ENCODE measurements around the gene IFNLR1. TPM values are rescaled to one million over a fixed set of nuclear protein-coding genes. Genes with fewer than 3 reads are reported as not detected.

Gene IFNLR1
- total and polyA plus RNA-seq, 12 donors: 0.51 to 3.7 (median 2.4) TPM

DNA sequence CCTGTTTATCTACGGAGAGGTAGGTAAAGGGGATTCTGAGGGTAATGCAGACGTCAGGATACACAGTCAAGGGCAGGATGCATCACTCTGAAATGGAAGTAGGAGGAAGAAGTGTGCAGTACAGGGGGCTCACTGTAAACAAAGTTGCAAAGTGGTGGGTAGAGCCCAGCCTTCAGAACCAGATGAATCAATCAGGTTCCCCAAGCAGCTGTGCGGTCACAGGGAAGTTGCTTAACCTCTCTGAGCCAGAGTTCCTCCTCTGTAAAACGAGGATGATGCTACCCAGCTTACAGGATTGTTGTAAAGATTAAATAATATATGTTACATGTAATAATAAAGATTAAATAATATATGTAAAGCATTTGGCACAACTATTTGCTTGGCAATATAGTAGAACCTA is 61.6 kb downstream of the IFNLR1 start:
- TF ChIP-seq, protein P1, sequence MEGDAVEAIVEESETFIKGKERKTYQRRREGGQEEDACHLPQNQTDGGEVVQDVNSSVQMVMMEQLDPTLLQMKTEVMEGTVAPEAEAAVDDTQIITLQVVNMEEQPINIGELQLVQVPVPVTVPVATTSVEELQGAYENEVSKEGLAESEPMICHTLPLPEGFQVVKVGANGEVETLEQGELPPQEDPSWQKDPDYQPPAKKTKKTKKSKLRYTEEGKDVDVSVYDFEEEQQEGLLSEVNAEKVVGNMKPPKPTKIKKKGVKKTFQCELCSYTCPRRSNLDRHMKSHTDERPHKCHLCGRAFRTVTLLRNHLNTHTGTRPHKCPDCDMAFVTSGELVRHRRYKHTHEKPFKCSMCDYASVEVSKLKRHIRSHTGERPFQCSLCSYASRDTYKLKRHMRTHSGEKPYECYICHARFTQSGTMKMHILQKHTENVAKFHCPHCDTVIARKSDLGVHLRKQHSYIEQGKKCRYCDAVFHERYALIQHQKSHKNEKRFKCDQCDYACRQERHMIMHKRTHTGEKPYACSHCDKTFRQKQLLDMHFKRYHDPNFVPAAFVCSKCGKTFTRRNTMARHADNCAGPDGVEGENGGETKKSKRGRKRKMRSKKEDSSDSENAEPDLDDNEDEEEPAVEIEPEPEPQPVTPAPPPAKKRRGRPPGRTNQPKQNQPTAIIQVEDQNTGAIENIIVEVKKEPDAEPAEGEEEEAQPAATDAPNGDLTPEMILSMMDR (IDR thresholded peaks at IDR 0.05): no peak
- H3K9me3 ChIP-seq: peaks cover 0 to 9% (median 0%) of the 10 kb centered on the region in 11 donors
- H3K27ac ChIP-seq: peak overlapping the region in 9 of 10 donors; percentile 25 to 80 (median 67)
- H3K4me1 ChIP-seq: peaks cover 0 to 23% (median 15%) of the 10 kb centered on the region in 9 donors
- H3K4me3 ChIP-seq: no peak overlapping the region
- ATAC-seq (no peak), DNase-seq (no peak)
- WGBS, 2 donors: 78 to 85% methylated on average over 4 of the region's 4 CpGs
- H3K36me3 ChIP-seq: no peaks in the 10 kb centered on the region
- intact Hi-C loops (cut with DNase I): loop anchor here in 1 of 10 donors (10.0 kb wide), 1 partner anchor 171 kb away; the partner anchor contains the start of gene PNRC2
- H3K27me3 ChIP-seq: no peaks in the 10 kb centered on the region

DNA sequence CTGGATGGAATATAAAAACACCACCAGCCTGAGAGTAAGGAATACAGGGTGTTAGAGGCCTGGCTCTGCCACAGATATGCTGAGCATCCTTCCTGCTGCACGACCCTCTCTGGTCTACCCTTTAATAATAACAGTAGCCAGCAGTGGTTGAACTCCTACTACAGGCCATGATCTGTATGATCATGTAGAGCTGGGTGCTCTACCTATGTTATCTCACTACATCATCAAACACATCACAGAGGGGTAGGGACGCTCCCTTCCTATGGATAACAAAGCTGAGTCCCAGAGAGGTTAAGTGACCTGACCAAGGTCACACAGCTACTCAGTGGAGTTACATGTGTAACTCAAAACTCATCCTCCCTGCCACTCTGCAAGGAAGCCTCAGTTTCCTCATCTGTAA is 62.1 kb downstream of the IFNLR1 start:
- H3K27ac ChIP-seq: peak overlapping the region in 2 of 10 donors; percentile 72 to 80
- DNase-seq (no peak), ATAC-seq (no peak)
- TF ChIP-seq, protein P1 (IDR thresholded peaks at IDR 0.05): no peak
- H3K4me1 ChIP-seq: peaks cover 0 to 28% (median 18%) of the 10 kb centered on the region in 9 donors
- no peak overlapping the region for H3K4me3 ChIP-seq
- 84 to 85% methylated on average over 2 of the region's 2 CpGs for WGBS, 2 donors
- intact Hi-C loops (cut with DNase I): loop anchor here in 1 of 10 donors (10.0 kb wide), 1 partner anchor 170 kb away; the partner anchor contains the start of gene PNRC2
- no peaks in the 10 kb centered on the region for H3K36me3 ChIP-seq
- H3K27me3 ChIP-seq: no peaks in the 10 kb centered on the region
- H3K9me3 ChIP-seq: peaks cover 0 to 4% (median 0%) of the 10 kb centered on the region in 11 donors

DNA sequence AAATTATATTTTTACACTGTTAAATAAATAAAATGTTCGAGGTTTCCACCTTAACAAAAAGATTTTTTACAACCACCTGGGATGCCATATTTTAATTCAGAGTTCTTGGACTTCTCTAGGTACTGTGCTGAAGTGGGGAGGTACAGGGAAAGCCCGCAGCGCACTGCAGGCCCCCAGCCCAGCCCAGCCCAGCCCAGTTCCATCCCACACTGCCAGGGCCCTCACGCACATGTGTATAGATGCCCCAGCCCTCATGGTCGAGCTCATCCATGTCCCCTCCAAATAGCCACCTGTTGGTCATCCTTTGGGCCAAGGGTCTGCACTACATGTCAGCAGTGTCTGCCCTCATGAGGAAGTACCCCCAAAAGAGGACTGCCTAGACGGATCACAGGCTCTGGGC is 63.5 kb downstream of the IFNLR1 start:
- WGBS, 2 donors: 91 to 94% methylated on average over 6 of the region's 6 CpGs
- no peak overlapping the region for H3K27ac ChIP-seq
- H3K9me3 ChIP-seq: no peaks in the 10 kb centered on the region
- TF ChIP-seq, protein P1 (IDR thresholded peaks at IDR 0.05): no peak
- H3K4me3 ChIP-seq: no peak overlapping the region
- no peaks in the 10 kb centered on the region for H3K36me3 ChIP-seq
- no peak for ATAC-seq
- H3K4me1 ChIP-seq: peaks cover 0 to 34% (median 23%) of the 10 kb centered on the region in 9 donors
- DNase-seq: no peak
- intact Hi-C loops (cut with DNase I): loop anchor here in 1 of 10 donors (10.0 kb wide), 1 partner anchor 169 kb away; the partner anchor contains the start of gene PNRC2
- peaks cover 0 to 5% (median 0%) of the 10 kb centered on the region in 7 donors for H3K27me3 ChIP-seq

DNA sequence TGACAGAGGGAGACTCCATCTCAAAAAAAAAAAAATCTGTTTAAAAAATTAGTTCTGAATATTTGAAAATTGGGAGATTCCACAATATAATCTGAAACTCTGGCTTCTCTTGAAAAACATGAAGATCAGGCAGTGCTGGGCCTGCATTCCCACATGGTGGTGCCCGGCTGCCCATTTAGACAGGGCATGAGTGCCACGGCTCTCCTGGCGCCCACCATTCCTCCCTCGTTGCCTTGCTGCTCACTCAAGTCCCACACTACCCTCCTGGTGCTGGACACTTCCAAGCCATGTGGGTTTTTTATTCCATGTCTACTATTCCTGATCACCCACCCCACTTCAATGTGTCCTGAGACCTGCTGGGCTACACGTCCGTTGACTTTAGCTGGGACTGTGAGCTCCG is 64.3 kb downstream of the IFNLR1 start:
- WGBS, 2 donors: 95% methylated on average over 7 of the region's 7 CpGs
- no peak for DNase-seq
- peaks cover 0 to 5% (median 0%) of the 10 kb centered on the region in 7 donors for H3K27me3 ChIP-seq
- H3K9me3 ChIP-seq: no peaks in the 10 kb centered on the region
- no peaks in the 10 kb centered on the region for H3K36me3 ChIP-seq
- intact Hi-C loops (cut with DNase I): loop anchor here in 1 of 10 donors (10.0 kb wide), 1 partner anchor 168 kb away; the partner anchor contains the start of gene PNRC2
- ATAC-seq: no peak
- TF ChIP-seq, protein P1 (IDR thresholded peaks at IDR 0.05): no peak
- H3K4me1 ChIP-seq: peaks cover 0 to 34% (median 23%) of the 10 kb centered on the region in 9 donors
- H3K27ac ChIP-seq: no peak overlapping the region
- no peak overlapping the region for H3K4me3 ChIP-seq
